NCI-H460 (cell line): ENCODE data around the gene BIRC5. TPM values are rescaled to one million over a fixed set of nuclear protein-coding genes. Genes with fewer than 3 reads are reported as not detected.

Experiments used
- DNase-seq: peaks from one replicate; pipeline ENCODE4 v3.0.0-alpha.2; 2016; ENCODE audit warnings: low read depth; ENCODE audit errors: extremely low read depth
- total RNA-seq: library from RNA; depleted of rRNA; stranded (reverse); fragments of >200 nt; shearing (Covaris generic); gene quantifications from 2 replicates; pipeline ENCODE4 v1.2.3, GENCODE V29; 2014

The BIRC5 gene
- total RNA-seq, 1 experiment from 2014 or later, result 138 TPM

GRCh38 chr17:78182504-78182903 is 31.5 kb upstream of the BIRC5 start:
- DNase-seq, result no peak

GRCh38 chr17:78183916-78184315 is 30.1 kb upstream of the BIRC5 start:
- no peak for DNase-seq

DNA sequence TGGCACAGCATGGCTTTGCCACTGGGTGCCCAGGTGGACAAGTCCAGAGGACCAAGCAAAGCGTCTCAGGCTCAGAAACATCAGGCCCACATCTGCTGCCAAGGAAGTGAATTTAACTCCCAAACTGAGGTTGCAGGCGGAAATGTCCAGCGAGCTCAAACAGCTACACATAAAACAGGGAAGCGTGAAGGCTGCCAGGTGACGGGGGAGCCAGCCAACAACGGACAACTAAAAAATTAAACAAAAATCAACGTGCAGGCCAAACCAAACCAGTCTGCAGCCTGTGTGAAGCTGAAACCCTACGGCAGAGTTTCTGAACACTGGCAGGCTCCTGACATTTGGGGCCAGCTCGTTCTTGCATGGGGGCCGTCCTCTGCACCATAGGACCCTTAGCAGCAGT is 29.7 kb upstream of the BIRC5 start:
- DNase-seq, result no peak

DNA sequence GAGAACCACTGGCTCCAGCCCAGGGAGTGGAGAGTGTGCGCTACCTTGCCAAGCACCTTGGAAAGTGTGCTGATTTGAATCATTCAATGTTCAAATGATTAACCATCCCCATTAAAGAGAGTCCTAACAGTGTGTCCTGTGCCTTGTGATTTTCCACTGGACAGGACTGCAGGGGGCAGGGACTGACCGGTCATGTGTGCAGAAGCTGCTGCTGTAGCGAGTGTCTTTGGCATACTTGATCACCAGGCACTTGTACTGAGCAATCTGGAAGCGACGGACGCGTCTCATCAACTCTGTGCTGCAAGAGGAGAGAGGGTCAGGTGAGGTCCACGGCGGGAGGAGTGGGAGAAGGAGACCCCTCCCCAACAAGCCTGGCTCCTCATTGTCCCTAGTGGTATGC is 29.2 kb upstream of the BIRC5 start:
- no peak for DNase-seq

- DNase-seq, result no peak
Observed at GRCh38 chr17:78185981-78186691, 27.9 kb upstream of the BIRC5 start.

DNA sequence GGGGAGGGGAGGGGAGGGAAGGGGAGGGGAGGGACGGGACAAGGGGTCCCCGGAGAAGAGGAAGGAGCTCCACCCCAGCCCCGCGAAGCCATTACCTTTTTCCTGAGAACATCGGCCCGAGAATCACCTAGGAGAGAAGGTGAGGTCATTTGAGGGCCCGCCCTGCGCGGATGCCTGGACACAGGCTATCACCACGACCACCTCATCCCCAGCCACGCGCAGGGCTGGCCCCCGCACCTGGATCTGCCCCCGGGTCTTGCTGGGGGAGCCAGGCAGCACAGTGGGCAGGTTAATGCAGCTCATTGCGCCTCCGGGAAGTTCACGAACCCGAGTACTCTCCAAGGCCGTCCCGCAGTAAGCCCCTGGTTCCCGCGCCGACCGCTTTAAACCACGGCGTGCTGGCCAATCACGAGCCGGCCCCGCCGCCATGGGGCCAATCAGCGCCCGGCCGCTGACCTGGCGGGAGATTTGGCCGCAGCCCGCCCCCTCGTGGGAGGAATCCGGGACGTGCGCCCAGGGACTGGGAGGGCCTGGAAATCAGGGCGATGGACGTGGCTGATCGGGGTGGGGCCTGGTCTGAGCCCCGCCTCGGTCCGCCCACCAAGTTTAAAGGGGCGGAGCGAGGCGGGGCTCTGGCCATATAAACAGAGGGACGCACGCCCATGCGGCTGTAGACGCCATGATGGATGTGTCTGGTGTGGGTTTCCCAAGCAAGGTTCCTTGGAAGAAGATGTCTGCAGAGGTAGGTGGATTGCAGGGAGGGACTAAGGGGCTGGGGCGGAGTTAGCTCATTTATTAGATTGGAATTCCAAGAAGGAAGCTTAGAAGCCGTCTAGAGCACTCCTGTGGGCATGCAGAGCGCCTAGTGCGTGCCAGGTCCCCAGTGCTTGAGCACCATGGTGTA is 27.1 kb upstream of the BIRC5 start, which contains the start of the genes AFMID and TK1:
Gene AFMID, plus strand, starts transcription at position 671 of the 904 bp plus-strand sequence. Its CDS starts 9 bp downstream, at position 680.
Gene TK1, minus strand, starts transcription at position 361 of the 904 bp plus-strand sequence. Its CDS starts 58 bp downstream, at position 303.
- peak; percentile 97 for DNase-seq

GRCh38 chr17:78196716-78197115 is 17.3 kb upstream of the BIRC5 start:
- no peak for DNase-seq

DNA sequence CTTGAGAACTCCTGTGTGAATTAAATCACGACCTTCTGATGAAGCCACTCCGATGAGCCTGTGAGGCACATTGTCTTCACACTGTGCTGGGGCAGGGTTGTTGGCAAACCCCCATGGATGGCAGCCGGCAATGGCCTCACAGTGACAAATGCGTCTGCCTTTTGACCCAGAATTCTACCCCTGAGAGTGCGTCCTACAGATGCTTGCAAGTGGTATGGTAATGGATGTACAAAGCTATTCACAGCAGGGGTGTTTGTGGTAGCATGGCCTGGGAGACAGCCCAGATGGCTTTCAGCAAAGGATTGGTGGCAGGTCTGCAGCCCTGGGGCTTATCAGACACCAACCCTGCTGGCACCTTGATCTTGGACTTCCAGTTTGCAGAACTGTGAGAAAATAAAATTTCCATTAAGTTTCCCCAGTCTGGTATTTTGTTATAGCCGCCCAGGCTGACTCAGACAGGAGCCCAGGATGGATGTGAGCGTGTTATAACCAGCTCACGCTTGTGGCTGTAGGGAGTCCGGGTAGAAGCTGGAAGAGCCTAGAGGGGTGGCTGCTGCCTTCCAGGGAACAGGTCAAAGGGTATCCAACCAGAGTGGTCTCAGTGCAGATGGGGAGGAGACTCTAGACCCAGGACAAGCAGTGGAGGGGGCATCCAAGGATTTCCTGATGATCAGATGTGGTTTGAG is 16.8 kb upstream of the BIRC5 start:
- no peak for DNase-seq

DNA sequence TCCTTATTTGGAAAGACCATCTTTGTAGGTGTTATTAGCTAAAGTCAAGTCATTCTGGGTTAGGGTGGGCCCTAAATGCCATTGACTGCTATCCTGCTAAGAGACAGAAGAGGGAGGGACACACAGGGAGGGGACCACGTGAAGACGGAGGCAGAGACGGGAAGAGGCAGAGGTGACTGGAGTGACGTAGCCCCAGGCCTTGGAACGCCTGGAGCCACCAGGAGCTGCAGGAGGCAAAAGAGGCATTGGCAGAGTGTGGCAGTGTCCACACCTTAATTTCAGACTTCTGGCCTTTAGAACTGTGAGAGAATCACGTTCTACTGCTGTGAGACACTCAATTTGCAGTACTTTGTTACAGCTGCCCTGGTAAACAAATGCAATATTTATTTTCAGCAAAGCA is 13.6 kb upstream of the BIRC5 start:
- DNase-seq, result no peak

- DNase-seq, result no peak
Observed at GRCh38 chr17:78202666-78203065, 11.4 kb upstream of the BIRC5 start.

- no peak for DNase-seq
Observed at GRCh38 chr17:78204387-78205123, 9.5 kb upstream of the BIRC5 start.

DNA sequence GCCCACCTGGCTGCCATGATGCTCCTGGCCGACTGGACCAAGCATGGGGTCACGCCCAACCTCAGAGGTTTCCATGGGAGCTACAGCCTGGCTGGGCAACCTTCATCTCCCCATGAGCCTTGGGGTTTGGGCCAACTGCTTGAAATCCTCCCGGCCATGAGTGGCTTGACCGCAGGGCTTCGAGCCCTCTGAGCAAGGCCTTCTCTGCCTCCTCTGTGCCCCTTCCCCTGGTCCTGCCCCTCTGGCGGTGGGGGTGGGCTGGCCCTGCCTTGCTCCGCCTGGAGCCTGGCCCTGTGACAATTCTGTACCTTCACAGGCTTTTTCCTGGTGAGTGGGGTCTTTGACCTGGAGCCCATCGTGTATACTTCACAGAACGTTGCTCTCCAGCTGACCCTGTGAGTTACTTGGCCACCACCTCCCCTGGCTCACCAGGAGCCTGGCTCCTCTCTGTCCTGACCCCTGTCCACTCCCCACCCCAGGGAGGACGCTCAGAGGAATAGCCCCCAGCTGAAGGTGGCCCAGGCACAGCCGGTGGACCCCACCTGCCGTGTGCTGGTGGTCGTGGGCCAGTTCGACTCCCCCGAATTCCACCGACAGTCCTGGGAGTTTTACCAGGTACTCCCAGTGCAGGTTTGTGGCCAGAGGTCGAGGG is 8.8 kb upstream of the BIRC5 start:
- no peak for DNase-seq

GRCh38 chr17:78206298-78206697 is 7.8 kb upstream of the BIRC5 start:
- no peak for DNase-seq

DNA sequence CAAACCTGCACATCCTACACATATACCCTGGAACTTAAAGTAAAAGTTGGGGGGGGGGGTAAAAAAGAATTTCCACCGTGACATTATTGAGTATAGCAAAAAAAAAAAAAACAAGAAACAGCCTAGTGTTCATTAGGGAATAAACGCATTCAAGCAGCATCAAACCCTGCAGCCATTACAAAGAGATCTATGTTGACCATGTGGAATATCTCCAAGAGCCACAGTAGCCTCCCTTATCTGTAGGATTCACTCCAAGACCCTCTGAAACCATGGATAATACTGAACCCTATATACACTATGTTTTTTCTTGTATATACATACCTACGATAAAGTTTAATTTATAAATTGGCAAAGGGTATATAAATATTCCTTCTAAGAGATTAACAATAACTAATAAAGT is 5.6 kb upstream of the BIRC5 start:
- DNase-seq, result no peak

- DNase-seq, result no peak
Observed at GRCh38 chr17:78210111-78210510, 3.9 kb upstream of the BIRC5 start.

GRCh38 chr17:78211032-78211431 is 3.0 kb upstream of the BIRC5 start:
- no peak for DNase-seq

DNA sequence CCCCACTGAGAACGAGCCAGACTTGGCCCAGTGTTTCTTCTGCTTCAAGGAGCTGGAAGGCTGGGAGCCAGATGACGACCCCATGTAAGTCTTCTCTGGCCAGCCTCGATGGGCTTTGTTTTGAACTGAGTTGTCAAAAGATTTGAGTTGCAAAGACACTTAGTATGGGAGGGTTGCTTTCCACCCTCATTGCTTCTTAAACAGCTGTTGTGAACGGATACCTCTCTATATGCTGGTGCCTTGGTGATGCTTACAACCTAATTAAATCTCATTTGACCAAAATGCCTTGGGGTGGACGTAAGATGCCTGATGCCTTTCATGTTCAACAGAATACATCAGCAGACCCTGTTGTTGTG is 631 bp downstream of the BIRC5 start:
- no peak for DNase-seq

- no peak for DNase-seq
Observed at GRCh38 chr17:78219396-78220150, 5.5 kb downstream of the BIRC5 start.

- no peak for DNase-seq
Observed at GRCh38 chr17:78223061-78223460, 9.0 kb downstream of the BIRC5 start.
